DOHH2 (cell line): ENCODE data around the gene HDAC3.

Experiments
- EZH2phosphoT487 ChIP-seq: fragments of 200-600 bp; sonication (generic); IDR thresholded peaks from 2 replicates; pipeline ENCODE4 v1.6.1; 2017; ENCODE audit warnings: borderline replicate concordance, mild to moderate bottlenecking, antibody characterized with exemption, low read length, moderate library complexity, mixed read lengths
- TF ChIP-seq, protein P1 (sequence below): fragments of 200-600 bp; sonication (generic); IDR thresholded peaks from one replicate; pipeline ENCODE4 v1.5.1; 2014; ENCODE audit warnings: antibody characterized with exemption, mild to moderate bottlenecking, low read depth, low read length; ENCODE audit not compliant: poor library complexity, severe bottlenecking

DNA sequence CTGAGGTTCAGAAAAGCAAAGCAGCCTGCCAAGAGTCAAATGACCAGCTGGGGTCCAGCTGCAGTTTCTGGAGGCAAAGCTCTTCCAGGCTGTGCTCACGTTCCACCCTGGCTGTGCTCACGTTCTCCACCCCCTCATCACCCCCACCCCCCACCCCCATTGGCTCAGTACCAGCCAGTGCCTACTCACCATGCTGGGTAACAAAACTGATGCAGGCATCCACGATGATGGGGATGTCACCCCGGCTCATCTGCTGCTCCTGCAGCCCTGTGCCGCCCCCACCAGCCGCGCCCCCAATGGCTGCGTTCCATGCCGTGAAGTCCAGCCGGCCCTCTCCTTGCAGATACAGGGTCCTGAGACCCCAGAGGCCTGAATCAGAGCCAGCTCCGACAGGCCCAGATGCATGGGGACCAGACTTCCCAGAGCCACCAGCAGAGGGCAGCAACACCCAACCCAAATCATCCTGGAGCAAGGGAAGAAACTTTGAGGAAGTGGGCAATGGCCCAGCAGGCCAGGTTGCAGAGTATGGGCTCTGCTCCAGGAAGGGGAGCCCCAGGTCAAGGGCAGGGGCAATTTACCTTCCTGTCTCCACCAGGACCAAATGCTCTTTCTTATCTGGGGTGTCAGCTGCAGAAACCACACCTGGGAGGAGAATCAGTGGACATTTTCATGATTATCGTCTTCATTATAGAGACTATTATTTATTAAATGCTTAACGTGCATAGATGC, 28.2 kb upstream of the HDAC3 start:
- TF ChIP-seq EZH2phosphoT487 = no peak
- TF ChIP-seq, protein P1, sequence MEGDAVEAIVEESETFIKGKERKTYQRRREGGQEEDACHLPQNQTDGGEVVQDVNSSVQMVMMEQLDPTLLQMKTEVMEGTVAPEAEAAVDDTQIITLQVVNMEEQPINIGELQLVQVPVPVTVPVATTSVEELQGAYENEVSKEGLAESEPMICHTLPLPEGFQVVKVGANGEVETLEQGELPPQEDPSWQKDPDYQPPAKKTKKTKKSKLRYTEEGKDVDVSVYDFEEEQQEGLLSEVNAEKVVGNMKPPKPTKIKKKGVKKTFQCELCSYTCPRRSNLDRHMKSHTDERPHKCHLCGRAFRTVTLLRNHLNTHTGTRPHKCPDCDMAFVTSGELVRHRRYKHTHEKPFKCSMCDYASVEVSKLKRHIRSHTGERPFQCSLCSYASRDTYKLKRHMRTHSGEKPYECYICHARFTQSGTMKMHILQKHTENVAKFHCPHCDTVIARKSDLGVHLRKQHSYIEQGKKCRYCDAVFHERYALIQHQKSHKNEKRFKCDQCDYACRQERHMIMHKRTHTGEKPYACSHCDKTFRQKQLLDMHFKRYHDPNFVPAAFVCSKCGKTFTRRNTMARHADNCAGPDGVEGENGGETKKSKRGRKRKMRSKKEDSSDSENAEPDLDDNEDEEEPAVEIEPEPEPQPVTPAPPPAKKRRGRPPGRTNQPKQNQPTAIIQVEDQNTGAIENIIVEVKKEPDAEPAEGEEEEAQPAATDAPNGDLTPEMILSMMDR = peak; percentile 97
